ENCODE measurements around the gene JAKMIP2.

Gene JAKMIP2

DNA sequence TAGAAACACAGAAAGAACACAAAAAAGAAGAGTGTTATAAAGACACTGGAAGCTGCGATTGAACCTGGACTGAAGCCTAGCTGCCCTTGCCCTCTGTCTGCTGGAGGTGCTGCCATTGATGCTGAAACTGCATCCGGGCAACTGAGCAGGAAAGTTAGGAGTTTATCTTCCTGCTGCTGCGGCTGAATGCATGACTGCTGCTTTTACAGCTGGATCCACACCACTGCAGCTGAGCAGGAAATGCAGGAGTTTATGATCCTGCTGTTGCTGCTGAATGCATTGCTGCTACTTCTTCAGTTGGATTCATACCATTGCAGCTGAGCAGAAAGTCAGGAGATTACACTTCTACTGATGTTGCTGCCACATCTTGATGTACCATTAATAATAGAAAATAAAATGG lies 21.8 kb upstream of the JAKMIP2 start:
- no peak for TF ChIP-seq CEBPB (IDR thresholded peaks at IDR 0.05)
- no peak for TF ChIP-seq EGR1 (IDR thresholded peaks at IDR 0.05)
- TF ChIP-seq, protein P1, sequence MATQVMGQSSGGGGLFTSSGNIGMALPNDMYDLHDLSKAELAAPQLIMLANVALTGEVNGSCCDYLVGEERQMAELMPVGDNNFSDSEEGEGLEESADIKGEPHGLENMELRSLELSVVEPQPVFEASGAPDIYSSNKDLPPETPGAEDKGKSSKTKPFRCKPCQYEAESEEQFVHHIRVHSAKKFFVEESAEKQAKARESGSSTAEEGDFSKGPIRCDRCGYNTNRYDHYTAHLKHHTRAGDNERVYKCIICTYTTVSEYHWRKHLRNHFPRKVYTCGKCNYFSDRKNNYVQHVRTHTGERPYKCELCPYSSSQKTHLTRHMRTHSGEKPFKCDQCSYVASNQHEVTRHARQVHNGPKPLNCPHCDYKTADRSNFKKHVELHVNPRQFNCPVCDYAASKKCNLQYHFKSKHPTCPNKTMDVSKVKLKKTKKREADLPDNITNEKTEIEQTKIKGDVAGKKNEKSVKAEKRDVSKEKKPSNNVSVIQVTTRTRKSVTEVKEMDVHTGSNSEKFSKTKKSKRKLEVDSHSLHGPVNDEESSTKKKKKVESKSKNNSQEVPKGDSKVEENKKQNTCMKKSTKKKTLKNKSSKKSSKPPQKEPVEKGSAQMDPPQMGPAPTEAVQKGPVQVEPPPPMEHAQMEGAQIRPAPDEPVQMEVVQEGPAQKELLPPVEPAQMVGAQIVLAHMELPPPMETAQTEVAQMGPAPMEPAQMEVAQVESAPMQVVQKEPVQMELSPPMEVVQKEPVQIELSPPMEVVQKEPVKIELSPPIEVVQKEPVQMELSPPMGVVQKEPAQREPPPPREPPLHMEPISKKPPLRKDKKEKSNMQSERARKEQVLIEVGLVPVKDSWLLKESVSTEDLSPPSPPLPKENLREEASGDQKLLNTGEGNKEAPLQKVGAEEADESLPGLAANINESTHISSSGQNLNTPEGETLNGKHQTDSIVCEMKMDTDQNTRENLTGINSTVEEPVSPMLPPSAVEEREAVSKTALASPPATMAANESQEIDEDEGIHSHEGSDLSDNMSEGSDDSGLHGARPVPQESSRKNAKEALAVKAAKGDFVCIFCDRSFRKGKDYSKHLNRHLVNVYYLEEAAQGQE (IDR thresholded peaks at IDR 0.05; ENCODE audit: low read depth), result no peak
- no peak for TF ChIP-seq YY1 (IDR thresholded peaks at IDR 0.05; ENCODE audit: low read depth)
- TF ChIP-seq TCF12 (IDR thresholded peaks at IDR 0.05; ENCODE audit: low read depth), result no peak
- TF ChIP-seq TEAD4 (IDR thresholded peaks at IDR 0.05), result no peak
- TF ChIP-seq TAF1 (IDR thresholded peaks at IDR 0.05; ENCODE audit: low read depth), result no peak
- TF ChIP-seq, protein P2, sequence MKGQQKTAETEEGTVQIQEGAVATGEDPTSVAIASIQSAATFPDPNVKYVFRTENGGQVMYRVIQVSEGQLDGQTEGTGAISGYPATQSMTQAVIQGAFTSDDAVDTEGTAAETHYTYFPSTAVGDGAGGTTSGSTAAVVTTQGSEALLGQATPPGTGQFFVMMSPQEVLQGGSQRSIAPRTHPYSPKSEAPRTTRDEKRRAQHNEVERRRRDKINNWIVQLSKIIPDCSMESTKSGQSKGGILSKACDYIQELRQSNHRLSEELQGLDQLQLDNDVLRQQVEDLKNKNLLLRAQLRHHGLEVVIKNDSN (IDR thresholded peaks at IDR 0.05), result no peak
- TF ChIP-seq EP300 (IDR thresholded peaks at IDR 0.05; ENCODE audit: borderline replicate concordance), result no peak
- TF ChIP-seq NFIC (IDR thresholded peaks at IDR 0.05), result no peak
- TF ChIP-seq CREB1 (IDR thresholded peaks at IDR 0.05; ENCODE audit: low read depth), result no peak
- no peak for TF ChIP-seq ZBTB7A (IDR thresholded peaks at IDR 0.05; ENCODE audit: low read depth)
- TF ChIP-seq FOXM1 (IDR thresholded peaks at IDR 0.05; ENCODE audit: borderline replicate concordance, low read depth), result no peak
- no peak for TF ChIP-seq RAD21 (IDR thresholded peaks at IDR 0.05; ENCODE audit: low read depth)
- TF ChIP-seq, protein P3, sequence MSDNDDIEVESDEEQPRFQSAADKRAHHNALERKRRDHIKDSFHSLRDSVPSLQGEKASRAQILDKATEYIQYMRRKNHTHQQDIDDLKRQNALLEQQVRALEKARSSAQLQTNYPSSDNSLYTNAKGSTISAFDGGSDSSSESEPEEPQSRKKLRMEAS (IDR thresholded peaks at IDR 0.05), result no peak

DNA sequence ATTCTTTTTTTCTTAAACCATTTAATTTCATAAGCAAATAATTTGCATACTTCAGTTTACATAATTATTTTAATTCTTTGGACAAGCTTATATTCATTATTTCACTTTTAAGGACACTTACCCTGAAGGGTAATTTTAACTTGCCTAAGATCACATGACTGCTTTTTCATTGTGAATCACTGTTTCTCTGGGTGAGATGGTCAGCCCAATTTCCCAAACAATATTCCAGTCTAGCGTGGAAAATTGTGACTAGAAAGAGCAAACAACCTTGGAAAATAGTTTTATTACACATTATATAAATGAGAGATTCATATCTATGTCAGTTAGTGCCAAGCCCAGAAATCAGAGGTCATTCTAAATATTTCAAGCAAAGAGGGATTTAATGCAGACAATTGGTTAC lies 21.4 kb upstream of the JAKMIP2 start:
- TF ChIP-seq, protein P2 (IDR thresholded peaks at IDR 0.05), result no peak
- TF ChIP-seq CREB1 (IDR thresholded peaks at IDR 0.05; ENCODE audit: low read depth) (no peak), EGR1 (IDR thresholded peaks at IDR 0.05) (no peak)

DNA sequence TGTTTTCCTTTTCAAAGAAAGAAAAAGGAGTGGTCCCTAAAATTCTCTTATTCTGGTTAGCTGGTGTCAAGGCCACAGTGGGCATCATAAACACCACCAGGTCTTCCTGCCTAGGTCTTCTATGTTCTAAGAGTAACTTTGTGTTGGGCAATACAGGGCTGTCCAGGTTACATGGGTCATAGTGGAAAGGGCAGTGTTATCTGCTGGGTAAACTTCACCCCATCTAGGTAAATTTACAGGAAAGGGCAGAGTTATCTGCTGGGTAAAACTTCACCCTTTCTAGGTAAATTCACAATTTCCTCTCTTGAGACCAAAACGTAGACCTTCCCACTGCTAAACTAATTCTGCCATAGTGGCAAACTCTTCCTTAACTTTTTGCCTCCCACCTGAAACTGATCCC lies 18.9 kb upstream of the JAKMIP2 start:
- TF ChIP-seq FOXM1 (IDR thresholded peaks at IDR 0.05; ENCODE audit: borderline replicate concordance, low read depth) (no peak), ZBTB7A (IDR thresholded peaks at IDR 0.05; ENCODE audit: low read depth) (no peak), YY1 (IDR thresholded peaks at IDR 0.05; ENCODE audit: low read depth) (no peak), RAD21 (IDR thresholded peaks at IDR 0.05; ENCODE audit: low read depth) (no peak), TCF12 (IDR thresholded peaks at IDR 0.05; ENCODE audit: low read depth) (no peak), TEAD4 (IDR thresholded peaks at IDR 0.05) (no peak), EGR1 (IDR thresholded peaks at IDR 0.05) (no peak), CREB1 (IDR thresholded peaks at IDR 0.05; ENCODE audit: low read depth) (no peak), NFIC (IDR thresholded peaks at IDR 0.05) (no peak), TAF1 (IDR thresholded peaks at IDR 0.05; ENCODE audit: low read depth) (no peak), CEBPB (IDR thresholded peaks at IDR 0.05) (no peak)
- TF ChIP-seq, protein P2 (IDR thresholded peaks at IDR 0.05), result no peak
- TF ChIP-seq, protein P3 (IDR thresholded peaks at IDR 0.05), result no peak
- TF ChIP-seq, protein P1 (IDR thresholded peaks at IDR 0.05; ENCODE audit: low read depth), result no peak

DNA sequence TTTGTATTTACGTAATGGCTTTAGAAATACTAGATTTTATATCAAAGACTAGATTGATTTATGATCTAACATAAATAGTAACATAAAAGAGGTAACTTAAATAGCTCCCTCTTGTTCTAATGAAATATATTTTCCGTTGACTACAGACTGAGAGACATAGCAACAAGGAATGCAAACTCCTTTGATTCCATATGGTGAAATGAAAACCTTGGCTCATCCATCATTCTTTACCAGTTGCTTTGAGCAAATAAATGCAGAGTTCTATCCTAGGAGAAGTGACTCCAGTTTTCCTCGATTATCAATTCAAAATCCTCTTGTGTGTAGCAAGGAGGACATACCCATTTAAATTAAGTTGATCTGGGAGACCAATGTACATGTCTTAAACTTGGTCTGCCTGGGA lies 18.0 kb upstream of the JAKMIP2 start:
- TF ChIP-seq TEAD4 (IDR thresholded peaks at IDR 0.05) (no peak), CREB1 (IDR thresholded peaks at IDR 0.05; ENCODE audit: low read depth) (no peak), TCF12 (IDR thresholded peaks at IDR 0.05; ENCODE audit: low read depth) (no peak), ZBTB7A (IDR thresholded peaks at IDR 0.05; ENCODE audit: low read depth) (no peak), CEBPB (IDR thresholded peaks at IDR 0.05) (no peak), EGR1 (IDR thresholded peaks at IDR 0.05) (no peak), EP300 (IDR thresholded peaks at IDR 0.05; ENCODE audit: borderline replicate concordance) (no peak), TAF1 (IDR thresholded peaks at IDR 0.05; ENCODE audit: low read depth) (no peak), YY1 (IDR thresholded peaks at IDR 0.05; ENCODE audit: low read depth) (no peak), FOXM1 (IDR thresholded peaks at IDR 0.05; ENCODE audit: borderline replicate concordance, low read depth) (no peak)
- TF ChIP-seq, protein P3 (IDR thresholded peaks at IDR 0.05), result no peak
- TF ChIP-seq, protein P1 (IDR thresholded peaks at IDR 0.05; ENCODE audit: low read depth), result no peak

All from Ishikawa (cell line).